Loucy (cell line): ENCODE data around the gene HPS1.

ENCODE experiments used
- H2AFZ ChIP-seq: fragments of 200-600 bp; sonication (generic); 2 replicates; pipeline ENCODE4 v1.6.0; 2016; ENCODE audit warnings: antibody characterized with exemption, mild to moderate bottlenecking, low read length, moderate library complexity
- H3F3A ChIP-seq: fragments of 200-600 bp; 2 replicates; pipeline ENCODE4 v1.6.0; 2016; ENCODE audit warnings: antibody characterized with exemption, low read depth, mild to moderate bottlenecking
- H3K27me3 ChIP-seq: fragments of 200-600 bp; sonication (generic); 2 replicates; pipeline ENCODE4 v1.6.1; 2014; ENCODE audit warnings: low read length, mild to moderate bottlenecking; ENCODE audit not compliant: insufficient read depth, poor library complexity, severe bottlenecking
- H3K36me3 ChIP-seq: fragments of 200-600 bp; sonication (generic); 2 replicates; pipeline ENCODE4 v1.6.1; 2016; ENCODE audit warnings: low read length; ENCODE audit not compliant: insufficient read depth
- H3K4me1 ChIP-seq: fragments of 200-600 bp; sonication (generic); 2 replicates; pipeline ENCODE4 v1.5.1; 2014; ENCODE audit warnings: low read length, mild to moderate bottlenecking; ENCODE audit not compliant: insufficient read depth, poor library complexity, severe bottlenecking
- H3K4me2 ChIP-seq: fragments of 200-600 bp; sonication (generic); 2 replicates; pipeline ENCODE4 v1.6.0; 2014; ENCODE audit warnings: antibody characterized with exemption, low read length, low read depth, mild to moderate bottlenecking; ENCODE audit not compliant: poor library complexity, severe bottlenecking
- H3K4me3 ChIP-seq: fragments of 200-600 bp; sonication (generic); 2 replicates; pipeline ENCODE4 v1.5.1; 2014; ENCODE audit warnings: low read length, mild to moderate bottlenecking, mixed read lengths; ENCODE audit not compliant: poor library complexity, severe bottlenecking
- H3K79me2 ChIP-seq: fragments of 200-600 bp; sonication (generic); 2 replicates; pipeline ENCODE4 v1.6.1; 2014; ENCODE audit warnings: low read length; ENCODE audit not compliant: insufficient read depth
- H3K9ac ChIP-seq: fragments of 200-600 bp; sonication (generic); 2 replicates; pipeline ENCODE4 v1.6.0; 2014; ENCODE audit warnings: mild to moderate bottlenecking, low read depth, low read length, moderate library complexity; ENCODE audit not compliant: poor library complexity, severe bottlenecking
- H3K9me2 ChIP-seq: fragments of 200-600 bp; sonication (generic); replicated peaks from 2 replicates; pipeline ENCODE4 v1.6.1; 2016; ENCODE audit warnings: low read depth, low read length, mixed read lengths
- H3K9me3 ChIP-seq: fragments of 200-600 bp; sonication (generic); 2 replicates; pipeline ENCODE4 v1.6.1; 2014; ENCODE audit warnings: mild to moderate bottlenecking, antibody characterized with exemption, low read length, low read depth; ENCODE audit not compliant: insufficient read depth
- H4K20me1 ChIP-seq: fragments of 200-600 bp; sonication (generic); 2 replicates; pipeline ENCODE4 v1.6.0; 2014; ENCODE audit warnings: antibody characterized with exemption, low read length, mild to moderate bottlenecking; ENCODE audit not compliant: insufficient read depth, poor library complexity, severe bottlenecking
- EZH2phosphoT487 ChIP-seq: fragments of 200-600 bp; IDR thresholded peaks from 2 replicates; pipeline ENCODE4 v1.6.1; 2018; ENCODE audit warnings: antibody characterized with exemption, mild to moderate bottlenecking, moderate library complexity, borderline replicate concordance
- TF ChIP-seq, protein P1 (sequence below): fragments of 200-600 bp; sonication (generic); conservative IDR thresholded peaks from 2 replicates; pipeline ENCODE4 v1.5.1; 2014; ENCODE audit warnings: mild to moderate bottlenecking, antibody characterized with exemption, low read length

HPS1 gene

DNA sequence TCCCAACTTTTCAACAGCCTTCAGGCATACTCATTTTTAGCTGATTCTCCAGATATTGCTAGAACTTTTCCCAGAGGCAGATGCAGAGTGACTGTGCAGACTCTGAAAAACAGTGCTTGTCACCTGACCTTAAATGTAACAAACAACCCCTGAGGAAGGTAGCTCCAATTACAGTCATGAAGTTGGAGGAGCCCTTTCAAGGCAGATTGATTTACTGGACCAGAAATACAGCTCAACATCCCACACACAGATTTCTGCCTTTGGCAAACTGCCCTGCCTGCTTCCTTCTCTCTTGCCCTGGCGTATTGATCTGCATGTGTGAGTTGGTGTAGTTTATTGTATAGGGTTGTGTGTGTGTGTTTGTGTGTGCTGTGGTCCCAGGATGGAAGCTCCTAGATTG, 70.2 kb downstream of the HPS1 start:
- TF ChIP-seq, protein P1, sequence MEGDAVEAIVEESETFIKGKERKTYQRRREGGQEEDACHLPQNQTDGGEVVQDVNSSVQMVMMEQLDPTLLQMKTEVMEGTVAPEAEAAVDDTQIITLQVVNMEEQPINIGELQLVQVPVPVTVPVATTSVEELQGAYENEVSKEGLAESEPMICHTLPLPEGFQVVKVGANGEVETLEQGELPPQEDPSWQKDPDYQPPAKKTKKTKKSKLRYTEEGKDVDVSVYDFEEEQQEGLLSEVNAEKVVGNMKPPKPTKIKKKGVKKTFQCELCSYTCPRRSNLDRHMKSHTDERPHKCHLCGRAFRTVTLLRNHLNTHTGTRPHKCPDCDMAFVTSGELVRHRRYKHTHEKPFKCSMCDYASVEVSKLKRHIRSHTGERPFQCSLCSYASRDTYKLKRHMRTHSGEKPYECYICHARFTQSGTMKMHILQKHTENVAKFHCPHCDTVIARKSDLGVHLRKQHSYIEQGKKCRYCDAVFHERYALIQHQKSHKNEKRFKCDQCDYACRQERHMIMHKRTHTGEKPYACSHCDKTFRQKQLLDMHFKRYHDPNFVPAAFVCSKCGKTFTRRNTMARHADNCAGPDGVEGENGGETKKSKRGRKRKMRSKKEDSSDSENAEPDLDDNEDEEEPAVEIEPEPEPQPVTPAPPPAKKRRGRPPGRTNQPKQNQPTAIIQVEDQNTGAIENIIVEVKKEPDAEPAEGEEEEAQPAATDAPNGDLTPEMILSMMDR, result no peak
- TF ChIP-seq EZH2phosphoT487, result no peak
- Histone ChIP-seq H3K9me2 (no peaks in the 10 kb centered on the region), H3K9me3 (no peaks in the 10 kb centered on the region), H3K4me3 (no peak overlapping the region), H3K27me3 (no peaks in the 10 kb centered on the region), H3K9ac (no peak overlapping the region), H3K36me3 (no peaks in the 10 kb centered on the region), H3F3A (no peaks in the 10 kb centered on the region), H2AFZ (no peak overlapping the region), H3K4me1 (no peaks in the 10 kb centered on the region), H3K4me2 (no peak overlapping the region), H4K20me1 (no peaks in the 10 kb centered on the region), H3K79me2 (no peaks in the 10 kb centered on the region)

DNA sequence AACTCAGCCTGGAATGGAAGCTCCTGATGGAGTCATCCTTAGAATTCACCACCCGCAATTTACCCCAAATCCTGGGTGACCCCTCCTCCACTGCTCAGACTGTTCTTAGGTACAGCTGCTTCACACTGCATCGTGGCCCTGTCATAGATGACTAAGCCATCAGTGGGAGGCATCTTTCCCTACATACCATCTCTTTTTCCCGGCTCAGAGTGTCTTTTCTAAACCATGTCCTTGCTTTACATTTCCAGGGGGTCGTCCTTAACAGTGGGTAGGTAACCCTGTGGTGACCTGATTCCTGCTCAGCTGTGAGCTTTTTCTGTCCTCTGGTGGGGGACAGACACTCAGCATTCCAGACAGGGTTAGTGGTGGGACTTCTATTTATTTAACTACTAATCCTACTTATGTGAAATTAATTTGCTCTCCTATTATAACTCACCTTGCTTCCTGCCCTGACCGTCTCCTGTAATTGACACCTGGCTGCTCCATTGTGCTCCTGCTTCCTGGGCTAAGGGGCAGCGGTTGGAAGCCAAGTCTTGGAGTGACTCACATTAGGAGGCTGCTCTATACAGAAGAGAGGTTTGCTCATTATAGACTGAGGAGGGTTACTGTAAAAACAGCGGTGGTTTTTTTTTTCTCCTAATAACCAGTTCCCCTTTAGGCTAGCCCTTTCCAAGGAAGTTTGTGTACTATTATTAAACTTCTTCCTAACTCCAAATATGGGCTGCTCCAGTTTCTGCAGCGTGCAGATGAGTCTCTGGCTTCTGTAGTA, 72.3 kb downstream of the HPS1 start:
- Histone ChIP-seq H3K27me3 (no peaks in the 10 kb centered on the region), H3K9me3 (no peaks in the 10 kb centered on the region), H3K9ac (no peak overlapping the region), H2AFZ (no peak overlapping the region), H3K79me2 (no peaks in the 10 kb centered on the region), H3K36me3 (no peaks in the 10 kb centered on the region), H3K9me2 (no peaks in the 10 kb centered on the region), H3K4me2 (no peak overlapping the region), H4K20me1 (no peaks in the 10 kb centered on the region), H3K4me1 (no peaks in the 10 kb centered on the region), H3F3A (no peaks in the 10 kb centered on the region), H3K4me3 (no peak overlapping the region)
- no peak for TF ChIP-seq EZH2phosphoT487
- TF ChIP-seq, protein P1, result no peak

DNA sequence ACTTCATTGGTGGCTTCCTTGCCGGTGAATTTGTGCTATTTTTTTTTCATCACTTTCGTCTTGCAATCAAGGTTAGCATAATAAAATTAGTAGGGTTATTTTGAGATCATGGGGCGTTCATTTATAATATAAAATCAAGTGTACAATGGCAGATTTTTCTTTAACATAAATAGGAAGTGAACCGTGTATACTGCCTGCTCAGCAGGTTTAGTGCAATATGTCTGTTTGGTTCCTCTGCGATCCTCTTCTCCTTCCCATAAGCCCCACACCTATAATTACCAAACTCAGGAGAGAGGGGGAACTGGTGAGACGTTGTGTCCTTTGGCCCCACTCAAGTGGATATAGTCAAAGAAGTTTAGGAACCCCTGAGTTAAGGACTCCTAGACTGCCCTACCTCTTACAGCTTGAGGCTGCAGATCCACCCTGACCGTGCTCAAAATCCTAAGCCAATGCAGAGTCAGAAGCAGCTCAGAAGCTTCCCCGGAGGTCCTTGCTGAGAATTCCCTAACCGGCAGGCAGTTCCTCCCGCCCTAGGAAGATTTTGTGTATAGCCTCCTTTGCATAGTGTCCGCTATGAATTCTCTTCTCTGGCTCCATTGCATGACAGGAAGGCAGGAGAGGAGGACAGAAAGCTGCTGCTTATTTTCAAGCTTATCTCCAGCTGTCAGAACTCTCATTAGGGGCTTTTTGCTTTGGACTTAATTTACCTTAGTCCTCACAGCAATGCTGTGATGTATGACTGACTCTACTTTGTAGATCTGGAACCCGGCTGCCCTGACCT, 73.3 kb downstream of the HPS1 start:
- TF ChIP-seq, protein P1, result no peak
- no peak for TF ChIP-seq EZH2phosphoT487
- Histone ChIP-seq H4K20me1 (no peaks in the 10 kb centered on the region), H3K4me2 (no peak overlapping the region), H3K9ac (no peak overlapping the region), H3K79me2 (no peaks in the 10 kb centered on the region), H3F3A (no peaks in the 10 kb centered on the region), H3K36me3 (no peaks in the 10 kb centered on the region), H3K9me3 (no peaks in the 10 kb centered on the region), H3K9me2 (no peaks in the 10 kb centered on the region), H3K4me1 (no peaks in the 10 kb centered on the region), H3K27me3 (no peaks in the 10 kb centered on the region), H3K4me3 (no peak overlapping the region), H2AFZ (no peak overlapping the region)
